Measurements from ENCODE around the gene PAX5. TPM values are rescaled to one million over a fixed set of nuclear protein-coding genes. Genes with fewer than 3 reads are reported as not detected.
"Not testable (repeated sequence)": the region's sequence is repeated elsewhere in the genome, so short reads cannot be mapped to it uniquely, and the experiment has no call there.

PAX5 gene
- not detected for total RNA-seq

DNA sequence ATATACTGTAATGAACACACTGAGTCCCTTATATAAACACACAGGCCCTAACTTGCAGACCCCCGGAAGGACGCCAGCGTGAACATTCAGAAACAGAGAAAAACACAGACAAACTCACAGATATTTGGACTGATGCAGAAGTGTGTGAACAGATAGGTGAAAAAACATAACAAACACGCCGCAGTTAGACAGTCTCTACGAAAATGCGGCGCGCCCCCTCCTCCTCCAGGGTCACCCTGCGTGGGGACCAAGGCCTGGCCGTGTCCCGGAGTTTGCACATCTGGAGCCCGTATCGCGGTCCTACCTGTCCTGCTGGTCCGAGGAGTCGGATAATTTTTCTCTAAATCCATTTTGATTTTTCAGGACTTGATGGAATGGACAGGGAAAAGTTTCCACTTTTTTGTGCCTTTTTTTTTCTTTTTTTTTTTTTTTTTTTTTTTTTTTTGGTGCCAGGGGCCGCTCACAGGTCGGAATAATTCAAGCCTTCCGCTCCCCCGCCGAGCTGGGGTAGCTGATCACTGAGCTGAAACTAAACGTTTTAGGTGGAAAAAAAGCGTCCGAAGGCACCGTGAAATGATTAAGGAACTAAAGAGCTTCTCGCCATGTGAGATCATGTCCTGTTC, at the start of gene PAX5:
TSS of gene PAX5 (minus strand) at position 587 of the 623 bp plus-strand sequence. CDS start at position 350, 237 bp downstream.
- DNase-seq, result no peak

DNA sequence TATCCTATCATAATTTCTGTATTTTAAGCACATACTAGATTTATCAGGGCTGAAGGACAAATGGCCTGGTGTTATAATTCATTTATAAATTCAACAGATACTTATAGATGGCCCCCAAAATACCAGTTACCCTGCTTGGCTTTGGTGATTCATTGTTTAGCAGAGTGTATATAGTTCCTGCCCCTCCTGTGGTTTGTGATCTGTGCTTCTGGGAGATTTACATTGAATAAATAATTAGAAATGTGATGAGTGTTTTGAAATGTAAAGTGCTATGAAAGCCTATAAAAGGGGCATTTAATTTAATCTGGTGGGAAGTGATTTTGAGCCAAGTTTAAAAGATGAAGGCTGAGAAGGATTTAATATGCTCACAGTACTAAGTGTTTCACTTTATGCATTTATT, 49.6 kb upstream of the PAX5 start:
- no peak for DNase-seq

DNA sequence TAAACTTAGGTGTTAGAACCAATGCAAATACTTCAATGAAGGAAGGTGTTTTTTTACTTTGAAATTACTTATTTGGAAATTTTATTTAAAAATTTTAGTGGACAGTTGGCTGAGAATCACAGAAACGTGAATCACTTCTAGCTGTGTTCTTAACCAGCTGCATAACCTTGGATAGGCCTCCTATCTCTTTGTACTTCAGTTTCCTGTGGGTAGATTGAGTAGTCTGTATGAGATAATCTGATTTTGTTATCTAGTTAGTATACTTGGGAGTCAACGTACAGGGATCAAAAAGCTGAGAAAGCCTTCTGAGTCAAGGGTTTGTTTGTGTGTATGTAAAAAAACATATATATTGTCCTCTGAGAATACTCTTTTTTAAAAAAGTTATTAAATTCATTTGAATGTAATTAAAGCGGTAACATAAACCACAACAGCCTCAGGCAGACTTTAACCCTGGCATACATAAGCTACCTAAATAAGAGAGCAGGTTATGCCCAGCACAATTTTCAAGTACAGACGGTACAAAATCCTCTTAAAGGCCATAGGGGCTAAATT, 48.2 kb upstream of the PAX5 start:
- DNase-seq, result no peak

DNA sequence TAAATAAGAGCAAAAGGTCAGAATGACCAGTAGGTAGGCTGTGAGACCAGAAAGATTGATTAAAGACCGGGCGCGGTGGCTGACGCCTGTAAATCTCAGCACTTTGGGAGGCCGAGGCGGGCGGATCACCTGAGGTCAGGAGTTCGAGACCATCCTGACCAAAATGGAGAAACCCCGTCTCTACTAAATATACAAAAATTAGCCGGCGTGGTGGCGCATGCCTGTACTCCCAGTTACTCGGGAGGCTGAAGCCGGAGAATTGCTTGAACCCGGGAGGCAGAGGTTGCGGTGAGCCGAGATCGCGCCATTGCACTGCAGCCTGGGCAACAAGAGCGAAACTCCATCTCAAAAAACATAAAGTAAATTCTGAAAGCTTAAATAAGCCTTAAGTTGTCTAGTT, 47.4 kb upstream of the PAX5 start:
- DNase-seq, result not testable (repeated sequence)

DNA sequence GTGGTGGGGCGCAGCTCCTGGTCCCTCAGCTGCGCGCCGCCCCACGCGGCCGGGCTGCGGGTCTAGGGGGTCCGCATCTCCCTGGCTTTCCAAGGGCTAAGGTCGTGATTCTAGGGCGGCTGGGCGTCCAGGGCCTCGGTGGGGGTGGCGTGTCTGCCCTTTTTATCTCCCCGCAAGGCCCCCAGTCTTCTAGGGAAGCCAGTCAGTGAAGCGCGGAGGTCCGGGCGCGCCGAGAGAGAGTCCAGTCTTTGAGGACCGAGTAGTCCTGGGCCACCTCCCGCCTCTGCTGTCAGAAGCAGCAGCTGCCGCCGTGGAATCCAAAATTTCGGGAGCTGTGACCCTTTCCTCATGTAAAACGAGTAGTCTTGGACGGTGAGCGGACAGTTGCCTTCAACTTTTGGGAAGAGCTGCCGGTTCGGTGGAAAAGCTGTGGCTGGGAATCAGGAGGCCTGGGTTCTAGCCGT, 46.1 kb upstream of the PAX5 start:
- not testable (repeated sequence) for DNase-seq

- DNase-seq, result peak; percentile 88
These were observed 45.5 kb upstream of the PAX5 start for GRCh38 chr9:37079370-37080164.

DNA sequence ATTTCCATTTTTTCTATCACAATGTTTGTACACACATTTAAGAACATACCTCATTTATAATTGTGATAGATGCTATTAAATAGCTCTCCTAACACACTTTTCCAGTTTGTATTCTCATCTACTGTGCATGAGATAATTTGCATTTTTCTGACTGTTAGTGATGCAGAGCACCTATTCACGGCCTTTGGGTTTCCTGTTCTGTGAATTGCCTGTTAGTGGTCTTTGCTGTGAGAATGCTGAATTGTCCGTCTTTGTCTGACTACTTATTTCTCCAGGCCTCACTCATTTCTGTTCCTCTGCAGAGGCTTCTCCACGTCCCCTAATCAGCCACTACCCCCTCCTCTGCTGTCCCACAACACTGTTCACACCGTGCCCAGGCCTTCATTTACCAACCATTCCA, 40.7 kb upstream of the PAX5 start:
- not testable (repeated sequence) for DNase-seq

GRCh38 chr9:37066139-37066725, 32.2 kb upstream of the PAX5 start:
- no peak for DNase-seq

GRCh38 chr9:37062336-37062735, 28.3 kb upstream of the PAX5 start:
- DNase-seq, result no peak

DNA sequence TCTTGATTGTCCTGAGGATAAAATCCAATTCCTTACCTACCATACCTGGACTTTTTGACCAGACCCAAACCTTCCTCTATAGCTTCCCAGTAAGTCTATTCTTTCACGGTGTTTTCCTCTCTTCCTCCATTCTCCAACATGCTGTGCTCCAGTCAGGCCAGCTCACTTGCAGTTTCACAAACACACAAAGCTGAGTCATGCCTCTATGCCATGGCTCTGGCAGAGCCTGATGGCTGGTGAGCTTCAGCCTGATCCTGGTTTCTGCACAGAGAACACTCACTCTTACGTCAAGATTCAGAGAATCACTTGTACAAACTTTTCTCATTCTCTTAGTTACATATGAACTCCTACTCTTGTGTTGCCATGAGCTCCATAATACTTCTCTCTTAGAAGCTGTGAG, 27.7 kb upstream of the PAX5 start:
- DNase-seq, result no peak

GRCh38 chr9:37060833-37061232, 26.8 kb upstream of the PAX5 start:
- no peak for DNase-seq

GRCh38 chr9:37056046-37056920, 22.2 kb upstream of the PAX5 start:
- no peak for DNase-seq

GRCh38 chr9:37054363-37054720, 20.3 kb upstream of the PAX5 start:
- not testable (repeated sequence) for DNase-seq

DNA sequence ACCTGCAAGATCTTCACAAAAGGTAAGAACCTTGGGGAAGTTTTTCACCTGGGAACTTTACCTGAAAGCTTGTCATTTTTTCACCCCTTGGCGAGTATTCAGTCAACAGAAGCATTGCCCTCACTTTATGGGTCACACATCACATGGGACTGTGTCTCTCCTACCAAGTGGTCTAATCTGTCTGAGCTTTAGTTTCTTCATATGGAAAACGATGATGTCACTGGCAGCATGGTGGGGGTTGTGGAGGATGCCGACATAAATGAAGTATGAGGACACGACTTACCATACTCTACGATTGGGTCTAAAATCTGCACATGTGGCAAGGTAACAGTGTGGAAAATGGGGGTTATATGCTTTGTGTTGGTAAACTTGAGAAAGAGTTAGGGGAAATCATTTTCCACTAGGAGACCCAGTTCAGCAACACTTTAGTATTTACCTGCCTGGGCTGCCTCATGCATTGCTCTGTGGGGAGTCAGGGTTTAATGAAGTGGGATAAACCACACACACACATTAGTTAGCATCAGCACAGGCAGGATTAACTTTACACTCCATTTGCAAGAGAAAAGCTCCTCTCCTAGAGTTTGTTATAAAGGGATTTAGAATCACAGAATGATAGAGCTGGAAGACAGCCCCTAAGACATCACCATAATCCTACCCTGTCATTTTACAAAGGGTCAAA, 19.8 kb upstream of the PAX5 start:
- no peak for DNase-seq

GRCh38 chr9:37046683-37047082, 12.6 kb upstream of the PAX5 start:
- DNase-seq, result no peak

DNA sequence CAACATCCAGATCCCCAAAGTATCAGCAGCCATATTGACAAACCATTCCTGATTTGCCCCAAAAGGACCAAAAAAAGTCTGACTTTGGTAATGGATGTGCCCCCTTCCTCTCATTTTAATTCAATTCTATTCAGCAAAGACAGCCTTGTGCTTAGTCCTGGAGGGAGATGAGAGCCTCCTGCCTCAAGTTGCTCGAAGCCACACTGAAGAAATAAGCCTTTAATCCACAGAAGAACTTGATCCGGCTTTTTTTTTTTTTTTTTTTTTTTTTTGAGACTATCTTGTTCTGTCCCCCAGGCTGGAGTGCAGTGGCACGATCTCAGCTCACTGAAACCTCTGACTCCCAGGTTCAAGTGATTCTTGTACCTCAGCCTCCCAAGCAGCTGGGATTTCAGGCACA, 8.4 kb upstream of the PAX5 start:
- no peak for DNase-seq

GRCh38 chr9:37040508-37041127, 6.5 kb upstream of the PAX5 start:
- DNase-seq, result no peak

DNA sequence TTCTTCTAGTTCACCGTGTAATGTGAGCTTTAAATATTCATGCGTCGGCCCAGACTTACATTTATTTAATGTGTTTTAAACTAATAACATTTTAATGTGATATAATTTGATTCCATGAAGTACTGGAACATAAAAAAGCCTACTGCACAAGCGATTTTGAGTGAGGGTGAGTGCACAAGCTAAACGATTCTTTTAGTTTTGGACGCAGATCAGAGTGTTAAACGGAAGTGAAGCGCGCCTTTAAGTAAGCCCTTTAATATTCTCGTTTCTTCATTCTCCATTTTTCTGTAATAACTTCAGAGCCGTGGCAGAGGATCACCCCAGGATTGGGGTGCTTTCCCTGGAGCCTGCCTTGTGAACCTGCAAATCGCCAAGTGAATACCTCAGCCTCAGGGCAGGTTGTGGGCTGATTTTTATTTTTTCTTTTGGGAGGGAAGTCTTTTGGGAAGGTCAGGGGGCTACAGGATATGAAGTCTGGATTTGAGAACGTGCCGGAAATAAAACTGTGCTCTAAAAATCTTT, 4.9 kb upstream of the PAX5 start:
- DNase-seq, result no peak

GRCh38 chr9:37038302-37038942, 4.4 kb upstream of the PAX5 start:
- DNase-seq, result no peak

GRCh38 chr9:37037503-37038301, 3.6 kb upstream of the PAX5 start:
- no peak for DNase-seq

Measured in effector CD4-positive, alpha-beta T cell (primary cell).